ENCODE measurements around the gene YWHAE.
"Not testable (repeated sequence)": the region's sequence is repeated elsewhere in the genome, so short reads cannot be mapped to it uniquely, and the experiment has no call there.

Gene YWHAE

DNA sequence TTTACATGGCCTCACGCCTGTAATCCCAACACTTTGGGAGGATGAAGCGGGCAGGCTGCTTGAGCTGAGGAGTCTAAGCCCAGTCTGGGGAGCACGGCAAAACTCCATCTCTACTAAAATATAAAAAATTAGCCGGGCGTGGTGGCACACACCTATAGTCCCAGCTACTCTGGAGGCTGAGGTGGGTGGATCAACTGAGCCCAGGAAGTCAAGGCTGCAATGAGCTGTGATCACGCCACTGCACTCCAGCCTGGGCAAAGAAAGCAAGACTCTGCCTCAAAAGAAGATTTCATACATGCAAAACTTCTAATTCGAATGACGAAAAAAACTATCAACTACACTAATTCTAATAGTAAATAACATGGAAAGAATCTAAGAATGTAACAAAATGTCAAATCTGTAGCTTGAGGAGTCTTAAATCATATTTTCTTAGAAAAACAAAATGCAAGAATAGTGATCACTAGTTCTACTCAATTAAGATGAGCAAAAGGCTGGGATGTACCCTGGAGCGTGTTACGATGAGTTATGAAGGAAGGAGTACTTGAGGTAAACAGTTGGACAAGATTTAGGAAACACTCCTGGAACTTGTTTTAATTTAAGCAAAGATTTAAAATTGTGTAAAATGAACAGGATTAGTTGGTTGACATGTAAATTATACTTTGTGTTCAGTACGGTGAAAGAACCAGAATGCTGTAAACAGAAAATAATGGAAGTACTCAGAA lies 20.7 kb downstream of the YWHAE start:
- no peak for DNase-seq (ENCODE audit: low read depth)
- TF ChIP-seq, protein P1, sequence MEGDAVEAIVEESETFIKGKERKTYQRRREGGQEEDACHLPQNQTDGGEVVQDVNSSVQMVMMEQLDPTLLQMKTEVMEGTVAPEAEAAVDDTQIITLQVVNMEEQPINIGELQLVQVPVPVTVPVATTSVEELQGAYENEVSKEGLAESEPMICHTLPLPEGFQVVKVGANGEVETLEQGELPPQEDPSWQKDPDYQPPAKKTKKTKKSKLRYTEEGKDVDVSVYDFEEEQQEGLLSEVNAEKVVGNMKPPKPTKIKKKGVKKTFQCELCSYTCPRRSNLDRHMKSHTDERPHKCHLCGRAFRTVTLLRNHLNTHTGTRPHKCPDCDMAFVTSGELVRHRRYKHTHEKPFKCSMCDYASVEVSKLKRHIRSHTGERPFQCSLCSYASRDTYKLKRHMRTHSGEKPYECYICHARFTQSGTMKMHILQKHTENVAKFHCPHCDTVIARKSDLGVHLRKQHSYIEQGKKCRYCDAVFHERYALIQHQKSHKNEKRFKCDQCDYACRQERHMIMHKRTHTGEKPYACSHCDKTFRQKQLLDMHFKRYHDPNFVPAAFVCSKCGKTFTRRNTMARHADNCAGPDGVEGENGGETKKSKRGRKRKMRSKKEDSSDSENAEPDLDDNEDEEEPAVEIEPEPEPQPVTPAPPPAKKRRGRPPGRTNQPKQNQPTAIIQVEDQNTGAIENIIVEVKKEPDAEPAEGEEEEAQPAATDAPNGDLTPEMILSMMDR (IDR thresholded peaks at IDR 0.05; ENCODE audit: low read length, missing control alignments): no peak
- H3K4me3 ChIP-seq (replicated peaks; ENCODE audit: low read depth, low read length): no peak overlapping the region

DNA sequence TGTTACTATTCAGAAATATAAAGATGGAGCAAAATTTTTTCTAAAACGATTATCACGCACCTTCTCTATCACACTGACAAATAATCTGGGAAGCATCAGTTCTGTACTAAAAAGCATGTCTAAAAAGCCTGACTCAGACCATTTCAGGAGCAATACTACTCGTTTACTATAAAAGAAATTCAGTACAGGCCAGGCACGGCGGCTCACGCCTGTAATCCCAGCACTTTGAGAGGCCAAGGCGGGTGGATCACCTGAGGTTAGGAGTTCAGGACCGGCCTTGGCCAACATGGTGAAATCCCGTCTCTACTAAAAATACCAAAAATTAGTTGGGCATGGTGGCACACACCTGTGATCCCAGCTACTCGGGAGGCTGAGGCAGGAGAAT lies 21.6 kb downstream of the YWHAE start:
- H3K4me3 ChIP-seq (replicated peaks; ENCODE audit: low read depth, low read length); DNase-seq (ENCODE audit: low read depth): not testable (repeated sequence)

DNA sequence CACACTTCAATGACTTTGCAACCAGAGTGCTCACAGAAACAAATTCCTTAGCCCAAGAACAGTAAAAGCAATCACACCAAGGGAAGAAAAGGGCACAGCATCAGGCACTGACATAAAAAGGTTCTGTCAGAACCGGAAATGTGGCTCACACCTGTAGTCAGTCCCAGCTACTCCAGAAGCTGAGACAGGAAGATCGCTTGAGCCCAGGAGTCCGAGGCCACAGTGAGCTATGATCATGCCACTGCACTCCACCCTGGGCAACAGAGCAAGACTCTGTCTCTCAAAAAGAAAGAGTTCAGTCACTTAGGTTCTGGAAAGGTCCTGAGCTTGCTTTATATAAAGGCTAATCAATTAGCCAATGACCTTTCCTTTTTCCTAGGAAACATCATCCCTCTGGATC lies 22.7 kb downstream of the YWHAE start:
- TF ChIP-seq, protein P1 (IDR thresholded peaks at IDR 0.05; ENCODE audit: low read length, missing control alignments): no peak
- DNase-seq (ENCODE audit: low read depth): no peak
- no peak overlapping the region for H3K4me3 ChIP-seq (replicated peaks; ENCODE audit: low read depth, low read length)

DNA sequence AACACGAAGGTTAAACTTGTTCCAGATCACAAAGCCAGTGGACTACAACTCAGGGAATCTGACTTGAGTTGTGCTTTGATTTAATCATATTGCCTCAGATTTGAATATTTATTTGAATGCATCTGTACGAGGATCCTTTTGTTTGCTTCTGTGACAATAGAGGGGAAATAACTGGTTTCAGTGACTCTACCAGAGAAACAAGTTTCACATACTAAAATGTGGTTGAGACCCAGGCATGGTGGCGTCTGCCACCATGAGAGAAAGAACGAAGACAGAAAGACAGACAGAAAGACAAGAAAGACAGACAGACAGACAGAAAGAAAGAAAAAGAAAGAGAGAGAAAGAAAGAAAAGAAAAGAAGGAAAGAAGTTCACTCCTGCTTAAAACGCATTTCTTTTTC lies 24.0 kb downstream of the YWHAE start:
- TF ChIP-seq, protein P1 (IDR thresholded peaks at IDR 0.05; ENCODE audit: low read length, missing control alignments): no peak
- no peak overlapping the region for H3K4me3 ChIP-seq (replicated peaks; ENCODE audit: low read depth, low read length)
- no peak for DNase-seq (ENCODE audit: low read depth)

DNA sequence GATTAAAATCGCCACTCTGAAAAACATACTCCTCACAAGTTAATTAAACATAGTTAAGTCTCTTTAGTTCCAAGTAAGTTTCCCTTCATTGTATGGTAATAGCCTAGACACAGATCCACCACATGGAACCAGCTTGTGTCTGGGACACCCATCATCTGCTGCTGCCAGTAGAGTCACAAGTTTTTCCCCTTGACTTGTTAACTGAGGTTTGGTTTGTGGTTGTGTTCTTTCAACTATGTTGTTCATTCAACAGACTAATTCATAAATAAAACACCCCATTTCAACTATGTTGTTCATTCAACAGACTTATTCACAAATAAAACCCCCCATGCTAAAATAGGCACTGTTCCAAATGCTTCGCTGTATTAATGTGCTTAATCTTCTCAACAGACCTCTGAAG lies 24.4 kb downstream of the YWHAE start:
- DNase-seq (ENCODE audit: low read depth): no peak
- no peak overlapping the region for H3K4me3 ChIP-seq (replicated peaks; ENCODE audit: low read depth, low read length)
- TF ChIP-seq, protein P1 (IDR thresholded peaks at IDR 0.05; ENCODE audit: low read length, missing control alignments): no peak

DNA sequence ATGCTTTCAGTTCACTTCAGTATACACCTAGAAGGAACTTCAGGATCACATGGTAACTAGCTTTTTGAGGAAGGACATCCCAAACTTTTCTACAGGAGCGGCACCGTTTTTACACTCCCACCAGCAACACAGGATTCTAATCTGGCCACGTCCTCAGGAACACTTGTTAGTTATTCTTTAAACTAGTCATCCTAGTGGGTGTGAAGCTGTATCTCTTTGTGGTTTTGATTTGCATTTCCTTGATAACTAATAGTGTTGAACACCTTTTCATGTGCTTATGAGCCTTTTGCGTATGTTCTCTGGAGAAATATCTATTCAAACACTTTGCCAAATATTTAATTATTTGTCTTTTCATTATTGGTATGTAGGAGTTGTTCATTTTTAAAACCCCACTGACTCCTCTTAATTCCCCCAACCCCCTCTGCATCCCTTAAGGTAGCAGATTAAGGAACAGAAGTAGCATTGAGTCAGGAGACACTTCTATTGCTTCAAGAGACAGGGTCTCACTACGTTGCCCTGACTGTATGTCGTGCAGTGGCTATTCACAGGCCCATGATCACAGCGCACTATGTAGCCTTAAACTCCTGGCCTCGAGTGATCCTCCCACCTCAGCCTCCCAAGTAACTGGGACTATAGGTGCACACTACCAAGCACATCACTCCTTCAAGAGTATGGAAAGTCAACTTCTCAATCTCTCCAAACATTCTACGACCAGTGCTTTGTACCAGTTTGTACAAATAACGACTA lies 25.4 kb downstream of the YWHAE start:
- TF ChIP-seq, protein P1 (IDR thresholded peaks at IDR 0.05; ENCODE audit: low read length, missing control alignments): no peak
- DNase-seq (ENCODE audit: low read depth): no peak
- no peak overlapping the region for H3K4me3 ChIP-seq (replicated peaks; ENCODE audit: low read depth, low read length)

DNA sequence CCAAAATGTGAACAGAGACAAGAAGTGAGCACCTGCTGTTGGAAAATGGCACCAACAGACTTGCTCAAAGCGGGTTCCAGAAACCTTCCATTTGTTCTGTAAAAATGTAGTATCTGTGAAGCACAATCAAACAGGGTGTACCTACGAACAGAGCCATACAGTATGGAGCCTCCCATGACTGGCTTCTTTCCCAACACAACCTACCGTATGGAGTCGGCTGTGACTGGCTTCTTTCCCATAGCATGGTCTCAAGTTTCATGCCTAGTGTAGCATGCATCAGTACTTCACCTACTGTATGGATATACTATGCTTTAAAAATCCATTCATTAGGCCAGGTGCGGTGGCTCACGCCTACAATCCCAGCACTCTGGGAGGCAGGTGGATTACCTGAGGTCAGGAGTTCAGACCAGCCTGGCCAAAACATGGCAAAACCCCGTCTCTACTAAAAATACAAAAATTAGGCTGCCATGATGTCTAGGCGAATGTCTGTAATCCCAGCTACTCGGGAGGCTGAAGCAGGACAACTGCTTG lies 26.2 kb downstream of the YWHAE start:
- no peak overlapping the region for H3K4me3 ChIP-seq (replicated peaks; ENCODE audit: low read depth, low read length)
- no peak for DNase-seq (ENCODE audit: low read depth)
- TF ChIP-seq, protein P1 (IDR thresholded peaks at IDR 0.05; ENCODE audit: low read length, missing control alignments): no peak
